Epithelial cell of proximal tubule (primary cell): ENCODE measurements around the gene MYH10. TPM values are rescaled to one million over a fixed set of nuclear protein-coding genes. Genes with fewer than 3 reads are reported as not detected.
A peak's percentile ranks its signal among the peaks of the same experiment; 100 is the strongest.

Source experiments
- DNase-seq: peaks from one replicate; pipeline ENCODE4 v3.0.0-alpha.2; 2011; ENCODE audit warnings: low read depth
- H3K4me3 ChIP-seq: 2 replicates; pipeline ENCODE4 v1.5.1; 2011; ENCODE audit warnings: low read depth, mild to moderate bottlenecking, low read length
- total RNA-seq: library from RNA; depleted of rRNA; stranded (reverse); fragments of >200 nt; gene quantifications from 2 replicates; pipeline ENCODE4 v1.2.3, GENCODE V29; 2015
- TF ChIP-seq, protein P1 (sequence below): conservative IDR thresholded peaks from 2 replicates; pipeline ENCODE4 v1.5.1; 2012; ENCODE audit warnings: low read depth, mild to moderate bottlenecking, low read length

MYH10 gene
- total RNA-seq, 1 donor from 2014 or later: 71.1 TPM

DNA sequence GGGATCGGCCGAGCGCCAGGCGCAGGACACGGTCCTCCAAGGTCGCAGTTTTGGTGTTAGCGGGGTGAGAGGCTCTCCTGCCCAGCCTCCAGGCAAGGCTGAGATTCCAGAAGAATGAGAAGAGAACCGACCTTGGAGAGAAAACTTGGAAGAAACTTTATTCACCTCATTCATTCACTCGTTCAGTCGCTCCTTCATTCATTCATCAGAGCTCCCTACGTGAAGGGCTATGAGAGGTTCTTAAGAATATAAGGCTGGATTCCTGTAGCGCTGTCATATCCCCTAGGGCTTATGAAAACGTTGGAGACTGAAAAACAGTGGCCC, 991 bp upstream of the MYH10 start:
- no peak for DNase-seq
- TF ChIP-seq, protein P1, sequence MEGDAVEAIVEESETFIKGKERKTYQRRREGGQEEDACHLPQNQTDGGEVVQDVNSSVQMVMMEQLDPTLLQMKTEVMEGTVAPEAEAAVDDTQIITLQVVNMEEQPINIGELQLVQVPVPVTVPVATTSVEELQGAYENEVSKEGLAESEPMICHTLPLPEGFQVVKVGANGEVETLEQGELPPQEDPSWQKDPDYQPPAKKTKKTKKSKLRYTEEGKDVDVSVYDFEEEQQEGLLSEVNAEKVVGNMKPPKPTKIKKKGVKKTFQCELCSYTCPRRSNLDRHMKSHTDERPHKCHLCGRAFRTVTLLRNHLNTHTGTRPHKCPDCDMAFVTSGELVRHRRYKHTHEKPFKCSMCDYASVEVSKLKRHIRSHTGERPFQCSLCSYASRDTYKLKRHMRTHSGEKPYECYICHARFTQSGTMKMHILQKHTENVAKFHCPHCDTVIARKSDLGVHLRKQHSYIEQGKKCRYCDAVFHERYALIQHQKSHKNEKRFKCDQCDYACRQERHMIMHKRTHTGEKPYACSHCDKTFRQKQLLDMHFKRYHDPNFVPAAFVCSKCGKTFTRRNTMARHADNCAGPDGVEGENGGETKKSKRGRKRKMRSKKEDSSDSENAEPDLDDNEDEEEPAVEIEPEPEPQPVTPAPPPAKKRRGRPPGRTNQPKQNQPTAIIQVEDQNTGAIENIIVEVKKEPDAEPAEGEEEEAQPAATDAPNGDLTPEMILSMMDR: no peak

DNA sequence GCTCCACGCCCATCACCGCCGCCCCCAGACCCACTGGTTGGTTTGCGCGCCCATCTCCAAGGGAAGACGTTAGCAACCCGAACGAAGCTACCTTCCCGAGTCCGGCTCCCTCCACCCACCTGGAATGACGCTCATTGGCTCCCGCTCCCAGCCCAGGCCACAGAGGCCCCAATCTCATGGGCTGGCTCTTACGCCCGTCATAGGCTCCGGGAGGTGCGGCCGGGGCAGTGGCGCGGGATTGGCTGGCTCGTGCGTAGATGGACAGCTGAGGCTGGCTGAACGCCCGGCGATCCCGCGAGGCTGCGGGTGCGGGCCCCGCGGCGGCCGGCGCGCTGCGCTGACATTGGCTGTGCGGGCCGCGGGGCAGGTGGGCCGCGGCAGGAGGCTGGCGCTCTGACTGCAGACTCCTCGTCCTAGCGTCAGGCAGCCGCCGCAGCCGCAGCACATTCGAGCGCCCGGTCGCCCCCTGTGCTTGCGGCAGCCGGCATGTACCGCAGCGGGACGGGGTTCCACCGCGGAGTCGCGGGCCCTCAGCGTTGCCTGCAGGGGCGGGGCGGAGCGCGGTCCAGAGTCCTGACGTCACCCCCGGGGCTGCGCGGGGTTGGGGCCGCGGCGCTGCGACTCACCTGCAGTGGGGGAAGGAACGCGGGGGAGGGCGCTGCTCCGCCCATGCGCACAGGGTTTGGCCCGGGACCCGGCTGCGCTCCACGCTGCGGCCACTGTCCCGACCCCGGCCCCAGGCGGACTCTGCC, 453 bp upstream of the MYH10 start:
- TF ChIP-seq, protein P1: peak; percentile 7
- peak overlapping the region; percentile 96 for H3K4me3 ChIP-seq
- DNase-seq: peak; percentile 91

More for the DNA sequence above, 991 bp upstream of the MYH10 start:
- H3K4me3 ChIP-seq: peak overlapping the region; percentile 96

DNA sequence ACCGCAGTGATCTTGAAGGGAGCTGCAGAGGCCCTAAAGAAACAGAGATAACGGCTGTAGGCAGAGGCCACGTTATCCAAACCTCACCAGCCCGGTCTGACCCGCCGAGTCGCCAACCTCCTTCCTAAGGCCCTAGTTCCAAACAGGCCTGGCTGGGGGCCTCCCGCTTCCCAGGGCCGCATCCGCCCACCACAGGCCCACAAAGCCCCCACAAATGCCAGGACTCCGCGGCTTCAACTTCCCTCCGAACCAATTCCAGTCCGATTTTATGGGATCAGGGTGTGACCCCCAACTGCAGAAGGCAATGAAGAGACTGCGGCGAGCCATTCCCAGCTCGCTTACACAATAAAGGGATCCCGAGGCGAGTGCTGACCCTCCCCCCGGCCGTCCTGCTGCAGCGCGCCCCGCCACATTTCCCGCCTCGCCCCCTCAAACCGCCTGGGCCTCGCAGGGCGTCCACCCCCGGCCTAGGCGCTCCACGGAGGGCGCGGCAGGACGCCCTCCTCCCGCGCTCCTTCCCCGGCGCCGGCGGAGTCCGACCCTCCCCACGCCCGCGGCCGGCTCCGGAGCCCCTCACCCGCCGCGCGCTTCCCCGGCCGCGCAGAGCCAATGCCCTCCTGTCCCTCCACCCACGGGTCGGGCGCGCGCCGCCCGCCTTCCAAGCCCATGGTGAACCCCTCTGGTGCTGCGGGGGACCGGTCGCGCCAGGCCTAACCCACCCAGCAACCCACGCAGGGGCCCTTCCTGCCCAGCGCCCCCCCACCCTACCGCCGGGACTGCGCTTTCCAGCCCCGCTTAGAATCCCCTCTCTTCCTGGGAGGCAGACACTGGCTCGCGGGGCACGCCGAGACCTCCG, 926 bp downstream of the MYH10 start:
- H3K4me3 ChIP-seq: peak overlapping the region; percentile 96
- TF ChIP-seq, protein P1: no peak
- no peak for DNase-seq

DNA sequence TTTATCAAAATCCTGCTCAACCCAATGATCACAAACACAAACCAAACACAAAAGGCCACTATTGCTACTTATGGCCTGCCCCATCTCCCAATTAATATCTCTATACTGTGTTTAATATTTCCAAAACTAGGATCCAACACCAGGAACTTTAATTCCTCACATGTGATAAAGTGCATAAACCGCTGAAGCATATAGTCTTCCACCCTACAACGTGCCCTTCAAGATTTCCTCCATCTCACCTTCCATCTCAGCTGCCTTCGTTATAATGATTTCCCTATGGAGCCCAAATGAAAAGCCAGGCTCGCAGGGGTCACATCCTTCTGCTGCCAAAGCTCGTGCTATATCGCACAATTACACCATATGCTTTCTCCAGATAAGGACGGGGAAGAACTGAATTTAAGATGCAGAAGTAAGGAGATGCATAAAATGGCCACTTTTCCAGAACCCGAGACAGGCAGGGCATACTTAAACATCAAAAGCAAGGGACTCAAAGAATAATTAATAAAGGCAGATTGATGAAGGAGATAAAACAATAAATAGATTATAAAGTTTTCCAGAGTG, 1.8 kb downstream of the MYH10 start:
- H3K4me3 ChIP-seq: peak overlapping the region; percentile 96
- TF ChIP-seq, protein P1: no peak
- no peak for DNase-seq

DNA sequence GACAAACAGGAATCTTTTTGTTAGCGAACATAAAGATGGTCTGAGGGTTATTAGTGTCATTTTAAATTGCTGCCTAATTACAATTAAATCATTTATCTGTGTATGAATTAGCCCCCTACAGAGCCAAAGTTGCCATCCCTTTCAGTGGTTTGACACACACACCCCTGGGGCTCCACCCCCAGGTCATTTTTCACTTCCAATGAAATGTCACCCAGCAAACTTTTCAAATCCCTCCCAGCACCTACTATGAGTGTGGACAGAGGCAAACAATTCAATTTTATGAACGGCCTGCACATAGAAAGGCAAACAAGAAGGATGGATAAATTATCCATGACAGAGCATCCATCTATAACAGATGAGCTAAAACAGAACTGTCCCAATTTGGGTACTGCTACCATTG, 2.4 kb downstream of the MYH10 start:
- DNase-seq: no peak
- no peak overlapping the region for H3K4me3 ChIP-seq
- TF ChIP-seq, protein P1: no peak

DNA sequence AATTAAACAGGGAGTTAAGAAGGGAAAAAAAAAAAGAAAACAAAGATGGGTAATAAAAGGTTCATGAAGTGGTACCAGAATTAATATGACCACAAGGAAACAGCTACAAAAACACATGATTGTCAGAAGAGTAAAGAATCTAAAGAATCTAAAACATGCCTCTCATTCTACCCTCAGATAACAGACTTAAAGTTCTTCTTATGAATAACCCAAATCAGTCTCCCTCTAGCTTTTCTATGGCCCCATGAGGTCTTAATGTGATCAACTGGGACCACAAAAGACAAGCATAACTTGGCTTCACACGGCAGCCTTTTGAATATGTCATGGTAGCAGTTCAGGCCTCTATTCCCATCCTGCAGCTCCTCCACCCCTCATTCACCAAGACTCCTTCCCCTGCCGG, 6.9 kb downstream of the MYH10 start:
- DNase-seq: no peak
- TF ChIP-seq, protein P1: no peak
- no peak overlapping the region for H3K4me3 ChIP-seq
